HepG2 (cell line): ENCODE results near the gene PRKN. TPM values are rescaled to one million over a fixed set of nuclear protein-coding genes. Genes with fewer than 3 reads are reported as not detected.

ENCODE experiments used
- ZNF646 ChIP-seq: sonication (generic); formaldehyde crosslinking; IDR thresholded peaks from 2 replicates; pipeline ENCODE4 v1.9.0; 2021; ENCODE audit warnings: mild to moderate bottlenecking, missing genetic modification reagents
- ZNF788 ChIP-seq: sonication (generic); formaldehyde crosslinking; IDR thresholded peaks from 2 replicates; pipeline ENCODE4 v1.5.0; 2020; ENCODE audit warnings: mild to moderate bottlenecking, missing genetic modification reagents, borderline replicate concordance
- polyA plus RNA-seq, 8 experiments: library from polyadenylated mRNA; depleted of rRNA in 3 of 8; stranded (reverse) in 7 of 8; unstranded in 1 of 8; fragments of >200 nt; fragmentation: Illumina TruSeq in 4 of 8; extraction: Trizol in 4 of 8; gene quantifications; 2 replicates each; pipeline versions ENCODE4 v1.2.1 to v1.2.3, GENCODE V29; 2011 to 2016; ENCODE audit warnings: low read depth in 4 of 8, missing spikeins in 1 of 8, mixed read lengths in 1 of 8; ENCODE audit not compliant: insufficient read depth in 1 of 8
- total RNA-seq, 5 experiments: library from RNA; depleted of rRNA; stranded (reverse); fragments of >200 nt; fragmentation: Illumina TruSeq; extraction: Trizol; gene quantifications; 2 replicates each; pipeline ENCODE4 v1.2.3, GENCODE V29; 2016; ENCODE audit warnings: low read depth in 1 of 5
- TF ChIP-seq, protein P1 (sequence below), 2 experiments: fragments of 450-650 bp in 1 of 2; sonication (generic) in 1 of 2; formaldehyde crosslinking in 1 of 2; IDR thresholded peaks; 2 replicates each; pipeline versions ENCODE4 v1.6.1 to v1.8.0; 2016 to 2022; ENCODE audit warnings: antibody characterized with exemption in 1 of 2, mild to moderate bottlenecking in 1 of 2, missing genetic modification reagents in 1 of 2

Gene PRKN
- total and polyA plus RNA-seq, 2 of the 13 experiments (the other 11 are each of a cell fraction or from before 2014, with no cell fraction given): 0.31 to 0.44 TPM

DNA sequence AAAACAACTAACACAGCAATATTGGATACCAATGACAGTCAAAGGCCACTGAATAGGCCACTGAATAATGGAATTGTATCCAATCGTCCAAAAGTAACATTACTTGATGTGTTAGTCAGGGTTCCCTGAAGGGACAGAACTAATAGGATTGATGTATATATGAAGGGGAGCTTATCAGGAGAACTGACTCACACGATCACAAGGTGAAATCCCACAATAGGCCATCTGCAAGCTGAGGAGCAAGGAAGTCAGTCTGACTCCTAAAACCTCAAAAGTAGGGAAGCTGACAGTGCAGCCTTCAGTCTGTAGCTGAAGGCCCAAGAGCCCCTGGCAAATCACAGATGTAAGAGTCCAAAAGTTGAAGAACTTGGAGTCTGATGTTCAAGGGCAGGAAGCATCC lies 571.4 kb downstream of the PRKN start (continued):
- TF ChIP-seq, protein P1, sequence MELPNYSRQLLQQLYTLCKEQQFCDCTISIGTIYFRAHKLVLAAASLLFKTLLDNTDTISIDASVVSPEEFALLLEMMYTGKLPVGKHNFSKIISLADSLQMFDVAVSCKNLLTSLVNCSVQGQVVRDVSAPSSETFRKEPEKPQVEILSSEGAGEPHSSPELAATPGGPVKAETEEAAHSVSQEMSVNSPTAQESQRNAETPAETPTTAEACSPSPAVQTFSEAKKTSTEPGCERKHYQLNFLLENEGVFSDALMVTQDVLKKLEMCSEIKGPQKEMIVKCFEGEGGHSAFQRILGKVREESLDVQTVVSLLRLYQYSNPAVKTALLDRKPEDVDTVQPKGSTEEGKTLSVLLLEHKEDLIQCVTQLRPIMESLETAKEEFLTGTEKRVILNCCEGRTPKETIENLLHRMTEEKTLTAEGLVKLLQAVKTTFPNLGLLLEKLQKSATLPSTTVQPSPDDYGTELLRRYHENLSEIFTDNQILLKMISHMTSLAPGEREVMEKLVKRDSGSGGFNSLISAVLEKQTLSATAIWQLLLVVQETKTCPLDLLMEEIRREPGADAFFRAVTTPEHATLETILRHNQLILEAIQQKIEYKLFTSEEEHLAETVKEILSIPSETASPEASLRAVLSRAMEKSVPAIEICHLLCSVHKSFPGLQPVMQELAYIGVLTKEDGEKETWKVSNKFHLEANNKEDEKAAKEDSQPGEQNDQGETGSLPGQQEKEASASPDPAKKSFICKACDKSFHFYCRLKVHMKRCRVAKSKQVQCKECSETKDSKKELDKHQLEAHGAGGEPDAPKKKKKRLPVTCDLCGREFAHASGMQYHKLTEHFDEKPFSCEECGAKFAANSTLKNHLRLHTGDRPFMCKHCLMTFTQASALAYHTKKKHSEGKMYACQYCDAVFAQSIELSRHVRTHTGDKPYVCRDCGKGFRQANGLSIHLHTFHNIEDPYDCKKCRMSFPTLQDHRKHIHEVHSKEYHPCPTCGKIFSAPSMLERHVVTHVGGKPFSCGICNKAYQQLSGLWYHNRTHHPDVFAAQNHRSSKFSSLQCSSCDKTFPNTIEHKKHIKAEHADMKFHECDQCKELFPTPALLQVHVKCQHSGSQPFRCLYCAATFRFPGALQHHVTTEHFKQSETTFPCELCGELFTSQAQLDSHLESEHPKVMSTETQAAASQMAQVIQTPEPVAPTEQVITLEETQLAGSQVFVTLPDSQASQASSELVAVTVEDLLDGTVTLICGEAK (IDR thresholded peaks at IDR 0.05): no peak
- TF ChIP-seq, protein P1 (CRISPR knock-in tag; IDR thresholded peaks at IDR 0.05): no peak
- TF ChIP-seq ZNF646 (CRISPR knock-in tag) (no peak), ZNF788 (CRISPR knock-in tag) (no peak)
